ENCODE results near the gene MAPK8IP3.
A peak's percentile ranks its signal among the peaks of the same experiment; 100 is the strongest.

Gene MAPK8IP3

DNA sequence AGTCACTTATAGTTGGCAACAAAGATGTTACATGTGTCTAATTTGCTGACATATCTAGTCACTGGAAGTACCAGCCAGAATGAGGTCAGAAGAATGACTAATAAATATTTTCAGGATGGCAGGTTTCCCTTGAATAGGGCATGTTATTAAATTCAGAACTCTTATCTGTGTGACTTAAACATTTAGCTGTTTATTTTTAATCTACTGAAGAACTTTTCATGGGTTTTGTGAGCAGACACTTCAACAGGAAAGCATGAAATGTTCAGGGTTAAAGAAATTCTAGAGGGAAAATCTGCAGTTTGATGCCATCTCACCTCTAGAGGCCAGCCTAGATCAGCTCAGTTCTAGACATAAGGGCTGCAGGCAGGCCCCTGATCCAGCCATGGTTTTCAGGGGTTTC, 14.7 kb upstream of the MAPK8IP3 start:
- peaks cover 30% of the 10 kb centered on the region for H3K4me1 ChIP-seq (ENCODE audit: control insufficient read depth, insufficient read depth, low read depth, low read length)
- H2AFZ ChIP-seq (ENCODE audit: low read depth, low read length) = no peak overlapping the region
- no peak overlapping the region for H3K4ac ChIP-seq (ENCODE audit: low read depth in 1 of 2, low read length in 2 of 2)

DNA sequence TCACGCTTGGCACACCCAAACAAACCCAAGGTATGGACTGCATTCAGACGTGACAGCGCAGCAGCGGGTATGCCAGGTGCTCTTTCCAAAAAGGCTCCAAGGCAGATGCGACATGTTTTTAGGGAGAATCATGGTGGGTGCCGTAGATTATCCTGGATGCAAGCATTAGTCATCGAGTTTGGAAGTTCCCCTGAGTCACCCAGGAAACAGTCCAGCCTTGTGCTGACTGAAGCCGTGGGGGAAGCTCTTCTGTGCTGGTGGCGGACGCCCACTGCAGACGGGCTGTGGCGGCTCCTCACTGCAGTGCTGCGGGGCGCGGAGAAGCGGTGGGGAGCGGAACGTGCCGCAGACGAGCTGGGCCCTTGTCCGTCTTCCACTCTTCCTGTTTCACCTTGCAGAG, 14.0 kb upstream of the MAPK8IP3 start:
- peak; percentile 77 for DNase-seq
- Histone ChIP-seq H4K8ac (ENCODE audit: low read length) (no peak overlapping the region), H3K9ac (ENCODE audit: low read length) (no peak overlapping the region), H2BK5ac (ENCODE audit: low read depth, low read length, poor library complexity, severe bottlenecking) (peak overlapping the region; percentile 33), H2BK12ac (ENCODE audit: low read length in 2 of 2) (no peak overlapping the region), H4K91ac (ENCODE audit: low read length) (peak overlapping the region; percentile 31), H3K9me3 (ENCODE audit: control insufficient read depth, low read length) (no peaks in the 10 kb centered on the region), H3K18ac (ENCODE audit: low read depth in 1 of 2, low read length in 2 of 2) (no peak overlapping the region), H3K4me2 (ENCODE audit: low read length, poor library complexity, severe bottlenecking) (peak overlapping the region; percentile 8), H2BK15ac (ENCODE audit: low read depth, poor library complexity, severe bottlenecking) (no peak overlapping the region), H3K27ac (ENCODE audit: low read length, poor library complexity, severe bottlenecking) (peak overlapping the region; percentile 94), H3K23ac (ENCODE audit: low read length in 2 of 2) (no peak overlapping the region), H3K4me3 (ENCODE audit: insufficient read depth in 1 of 2, low read depth in 1 of 2, low read length in 2 of 2) (no peak overlapping the region), H2AK5ac (ENCODE audit: low read length, severe bottlenecking) (peak overlapping the region; percentile 92), H2AFZ (ENCODE audit: low read depth, low read length) (no peak overlapping the region), H2BK120ac (ENCODE audit: low read depth, low read length) (no peak overlapping the region), H3K27me3 (ENCODE audit: control insufficient read depth in 1 of 2, insufficient read depth in 1 of 2, low read length in 2 of 2) (no peaks in the 10 kb centered on the region), H3K36me3 (ENCODE audit: control insufficient read depth in 1 of 2, insufficient read depth in 2 of 2, low read depth in 1 of 2, low read length in 2 of 2) (peaks cover 41 to 67% of the 10 kb centered on the region in 2 experiments), H3K79me1 (replicated peaks; ENCODE audit: low read length, poor library complexity, severe bottlenecking) (peaks cover 11% of the 10 kb centered on the region), H3K14ac (ENCODE audit: low read length in 2 of 2) (no peak overlapping the region), H3K4ac (ENCODE audit: low read depth in 1 of 2, low read length in 2 of 2) (no peak overlapping the region), H3K4me1 (ENCODE audit: control insufficient read depth, insufficient read depth, low read depth, low read length) (peaks cover 28% of the 10 kb centered on the region)
- WGBS = 82% methylated on average over 21 of the region's 21 CpGs

More for the DNA sequence above, 14.7 kb upstream of the MAPK8IP3 start:
- Histone ChIP-seq H3K4me2 (ENCODE audit: low read length, poor library complexity, severe bottlenecking) (no peak overlapping the region), H2BK12ac (ENCODE audit: low read length in 2 of 2) (no peak overlapping the region), H2BK5ac (ENCODE audit: low read depth, low read length, poor library complexity, severe bottlenecking) (peak overlapping the region; percentile 63), H2BK15ac (ENCODE audit: low read depth, poor library complexity, severe bottlenecking) (no peak overlapping the region), H3K23ac (ENCODE audit: low read length in 2 of 2) (no peak overlapping the region), H3K27me3 (ENCODE audit: control insufficient read depth in 1 of 2, insufficient read depth in 1 of 2, low read length in 2 of 2) (no peaks in the 10 kb centered on the region), H3K4me3 (ENCODE audit: insufficient read depth in 1 of 2, low read depth in 1 of 2, low read length in 2 of 2) (no peak overlapping the region), H2BK120ac (ENCODE audit: low read depth, low read length) (no peak overlapping the region), H3K14ac (ENCODE audit: low read length in 2 of 2) (no peak overlapping the region), H3K79me1 (replicated peaks; ENCODE audit: low read length, poor library complexity, severe bottlenecking) (peaks cover 10% of the 10 kb centered on the region), H3K18ac (ENCODE audit: low read depth in 1 of 2, low read length in 2 of 2) (no peak overlapping the region), H3K9ac (ENCODE audit: low read length) (no peak overlapping the region), H4K8ac (ENCODE audit: low read length) (no peak overlapping the region), H3K27ac (ENCODE audit: low read length, poor library complexity, severe bottlenecking) (peak overlapping the region; percentile 94), H2AK5ac (ENCODE audit: low read length, severe bottlenecking) (no peak overlapping the region), H4K91ac (ENCODE audit: low read length) (no peak overlapping the region), H3K36me3 (ENCODE audit: control insufficient read depth in 1 of 2, insufficient read depth in 2 of 2, low read depth in 1 of 2, low read length in 2 of 2) (peaks cover 42 to 67% of the 10 kb centered on the region in 2 experiments), H3K9me3 (ENCODE audit: control insufficient read depth, low read length) (no peaks in the 10 kb centered on the region)
- peak; percentile 28 for DNase-seq

- H2AFZ ChIP-seq (ENCODE audit: low read depth, low read length) = no peak overlapping the region
- 95% methylated on average over 5 of the region's 5 CpGs for WGBS
- peaks cover 40% of the 10 kb centered on the region for H3K79me1 ChIP-seq (replicated peaks; ENCODE audit: low read length, poor library complexity, severe bottlenecking)
- H3K4me1 ChIP-seq (ENCODE audit: control insufficient read depth, insufficient read depth, low read depth, low read length) = peaks cover 6% of the 10 kb centered on the region
- no peak overlapping the region for H2BK15ac ChIP-seq (ENCODE audit: low read depth, poor library complexity, severe bottlenecking)
- H4K91ac ChIP-seq (ENCODE audit: low read length) = no peak overlapping the region
- H3K4ac ChIP-seq (ENCODE audit: low read depth in 1 of 2, low read length in 2 of 2) = no peak overlapping the region
- H2AK5ac ChIP-seq (ENCODE audit: low read length, severe bottlenecking) = no peak overlapping the region
- no peak overlapping the region for H2BK120ac ChIP-seq (ENCODE audit: low read depth, low read length)
- peaks cover 63 to 79% of the 10 kb centered on the region in 2 experiments for H3K36me3 ChIP-seq (ENCODE audit: control insufficient read depth in 1 of 2, insufficient read depth in 2 of 2, low read depth in 1 of 2, low read length in 2 of 2)
- H3K27ac ChIP-seq (ENCODE audit: low read length, poor library complexity, severe bottlenecking) = no peak overlapping the region
- no peak overlapping the region for H3K14ac ChIP-seq (ENCODE audit: low read length in 2 of 2)
- no peak overlapping the region for H3K23ac ChIP-seq (ENCODE audit: low read length in 2 of 2)
- no peak overlapping the region for H3K4me3 ChIP-seq (ENCODE audit: insufficient read depth in 1 of 2, low read depth in 1 of 2, low read length in 2 of 2)
- no peak overlapping the region for H3K9ac ChIP-seq (ENCODE audit: low read length)
- no peaks in the 10 kb centered on the region for H3K9me3 ChIP-seq (ENCODE audit: control insufficient read depth, low read length)
- no peak overlapping the region for H3K4me2 ChIP-seq (ENCODE audit: low read length, poor library complexity, severe bottlenecking)
- no peak overlapping the region for H4K8ac ChIP-seq (ENCODE audit: low read length)
- no peak overlapping the region for H2BK5ac ChIP-seq (ENCODE audit: low read depth, low read length, poor library complexity, severe bottlenecking)
- no peaks in the 10 kb centered on the region for H3K27me3 ChIP-seq (ENCODE audit: control insufficient read depth in 1 of 2, insufficient read depth in 1 of 2, low read length in 2 of 2)
- peak; percentile 64 for DNase-seq
- H2BK12ac ChIP-seq (ENCODE audit: low read length in 2 of 2) = no peak overlapping the region
- no peak overlapping the region for H3K18ac ChIP-seq (ENCODE audit: low read depth in 1 of 2, low read length in 2 of 2)
These were observed 9.1 kb upstream of the MAPK8IP3 start for GRCh38 chr16:1696863-1697262.

- H2AK5ac ChIP-seq (ENCODE audit: low read length, severe bottlenecking) = no peak overlapping the region
- no peaks in the 10 kb centered on the region for H3K4me1 ChIP-seq (ENCODE audit: control insufficient read depth, insufficient read depth, low read depth, low read length)
- no peak overlapping the region for H2BK5ac ChIP-seq (ENCODE audit: low read depth, low read length, poor library complexity, severe bottlenecking)
- H3K14ac ChIP-seq (ENCODE audit: low read length in 2 of 2) = no peak overlapping the region
- DNase-seq = no peak
- no peak overlapping the region for H2BK120ac ChIP-seq (ENCODE audit: low read depth, low read length)
- H3K4ac ChIP-seq (ENCODE audit: low read depth in 1 of 2, low read length in 2 of 2) = no peak overlapping the region
- peaks cover 53 to 73% of the 10 kb centered on the region in 2 experiments for H3K36me3 ChIP-seq (ENCODE audit: control insufficient read depth in 1 of 2, insufficient read depth in 2 of 2, low read depth in 1 of 2, low read length in 2 of 2)
- H3K23ac ChIP-seq (ENCODE audit: low read length in 2 of 2) = no peak overlapping the region
- H3K27ac ChIP-seq (ENCODE audit: low read length, poor library complexity, severe bottlenecking) = no peak overlapping the region
- H2AFZ ChIP-seq (ENCODE audit: low read depth, low read length) = no peak overlapping the region
- H4K91ac ChIP-seq (ENCODE audit: low read length) = no peak overlapping the region
- H2BK12ac ChIP-seq (ENCODE audit: low read length in 2 of 2) = no peak overlapping the region
- no peak overlapping the region for H3K18ac ChIP-seq (ENCODE audit: low read depth in 1 of 2, low read length in 2 of 2)
- H2BK15ac ChIP-seq (ENCODE audit: low read depth, poor library complexity, severe bottlenecking) = no peak overlapping the region
- H4K8ac ChIP-seq (ENCODE audit: low read length) = no peak overlapping the region
- no peak overlapping the region for H3K4me2 ChIP-seq (ENCODE audit: low read length, poor library complexity, severe bottlenecking)
- no peak overlapping the region for H3K9ac ChIP-seq (ENCODE audit: low read length)
- 99% methylated on average over 10 of the region's 10 CpGs for WGBS
- H3K4me3 ChIP-seq (ENCODE audit: insufficient read depth in 1 of 2, low read depth in 1 of 2, low read length in 2 of 2) = no peak overlapping the region
- no peaks in the 10 kb centered on the region for H3K9me3 ChIP-seq (ENCODE audit: control insufficient read depth, low read length)
- H3K27me3 ChIP-seq (ENCODE audit: control insufficient read depth in 1 of 2, insufficient read depth in 1 of 2, low read length in 2 of 2) = no peaks in the 10 kb centered on the region
- peaks cover 39% of the 10 kb centered on the region for H3K79me1 ChIP-seq (replicated peaks; ENCODE audit: low read length, poor library complexity, severe bottlenecking)
These were observed 7.3 kb upstream of the MAPK8IP3 start for GRCh38 chr16:1698680-1699079.

Measured in mesenchymal stem cell (in vitro differentiated cells and primary cell).